Measurements from ENCODE around the gene FAM171A2.

DNA sequence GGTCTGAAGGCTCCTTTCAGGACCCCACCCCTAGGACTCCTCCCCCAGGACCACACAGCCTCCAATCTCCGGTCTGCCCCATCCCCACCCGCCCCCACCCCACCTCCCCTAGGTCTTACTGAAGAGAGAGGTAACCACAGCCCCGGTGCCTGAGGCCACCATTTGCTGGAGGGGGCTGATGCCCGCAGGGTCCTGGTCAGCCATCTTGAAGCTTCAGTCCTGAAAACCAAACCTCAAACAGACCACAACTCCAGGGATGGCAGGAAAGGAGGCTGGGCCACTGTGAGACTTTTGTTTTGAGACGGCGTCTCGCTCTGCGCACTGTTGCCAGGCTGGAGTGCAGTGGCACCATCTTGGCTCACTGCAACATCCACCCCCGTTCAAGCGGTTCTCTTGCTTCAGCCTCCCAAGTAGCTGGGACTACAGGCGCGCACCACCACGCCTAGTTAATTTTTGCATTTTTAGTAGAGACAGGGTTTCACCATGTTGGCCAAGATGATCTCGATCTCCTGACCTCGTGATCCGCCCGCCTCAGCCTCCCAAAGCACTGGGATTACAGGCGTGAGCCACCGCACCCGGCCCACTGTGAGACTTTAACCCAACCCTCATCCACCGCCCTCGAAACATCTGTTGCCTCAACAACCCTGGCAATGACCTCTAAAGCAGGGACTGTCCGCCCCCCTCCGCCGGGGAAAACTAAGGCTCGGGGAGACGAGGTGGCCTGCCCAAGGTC is 40.1 kb downstream of the FAM171A2 start:
- TF ChIP-seq, protein P1, sequence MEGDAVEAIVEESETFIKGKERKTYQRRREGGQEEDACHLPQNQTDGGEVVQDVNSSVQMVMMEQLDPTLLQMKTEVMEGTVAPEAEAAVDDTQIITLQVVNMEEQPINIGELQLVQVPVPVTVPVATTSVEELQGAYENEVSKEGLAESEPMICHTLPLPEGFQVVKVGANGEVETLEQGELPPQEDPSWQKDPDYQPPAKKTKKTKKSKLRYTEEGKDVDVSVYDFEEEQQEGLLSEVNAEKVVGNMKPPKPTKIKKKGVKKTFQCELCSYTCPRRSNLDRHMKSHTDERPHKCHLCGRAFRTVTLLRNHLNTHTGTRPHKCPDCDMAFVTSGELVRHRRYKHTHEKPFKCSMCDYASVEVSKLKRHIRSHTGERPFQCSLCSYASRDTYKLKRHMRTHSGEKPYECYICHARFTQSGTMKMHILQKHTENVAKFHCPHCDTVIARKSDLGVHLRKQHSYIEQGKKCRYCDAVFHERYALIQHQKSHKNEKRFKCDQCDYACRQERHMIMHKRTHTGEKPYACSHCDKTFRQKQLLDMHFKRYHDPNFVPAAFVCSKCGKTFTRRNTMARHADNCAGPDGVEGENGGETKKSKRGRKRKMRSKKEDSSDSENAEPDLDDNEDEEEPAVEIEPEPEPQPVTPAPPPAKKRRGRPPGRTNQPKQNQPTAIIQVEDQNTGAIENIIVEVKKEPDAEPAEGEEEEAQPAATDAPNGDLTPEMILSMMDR (IDR thresholded peaks at IDR 0.05): no peak
- no peak for TF ChIP-seq EP300 (IDR thresholded peaks at IDR 0.05)

All from esophagus muscularis mucosa (tissue), 3 donors.